GM18873 (cell line): ENCODE measurements around the gene PPP1R9A.

Source experiments
- ATAC-seq: cut with Tn5 transposase; IDR thresholded peaks from one replicate; pipeline ENCODE4 v1.9.1; 2021; ENCODE audit warnings: mild to moderate bottlenecking, moderate library complexity, moderate number of reproducible peaks; ENCODE audit not compliant: unreplicated experiment, low FRiP score

Gene PPP1R9A

GRCh38 chr7:95155965-95156364 is 248.6 kb downstream of the PPP1R9A start:
- no peak for ATAC-seq

GRCh38 chr7:95157381-95157780 is 250.0 kb downstream of the PPP1R9A start:
- no peak for ATAC-seq

- ATAC-seq: no peak
Measured at GRCh38 chr7:95169678-95170077, 262.3 kb downstream of the PPP1R9A start.

GRCh38 chr7:95172420-95172819 is 265.0 kb downstream of the PPP1R9A start:
- no peak for ATAC-seq

- no peak for ATAC-seq
Measured at GRCh38 chr7:95190515-95190914, 283.1 kb downstream of the PPP1R9A start.

GRCh38 chr7:95191795-95192194 is 284.4 kb downstream of the PPP1R9A start:
- no peak for ATAC-seq

- ATAC-seq: no peak
Measured at GRCh38 chr7:95198863-95199262, 291.5 kb downstream of the PPP1R9A start.

- ATAC-seq: no peak
Measured at GRCh38 chr7:95199779-95200558, 292.6 kb downstream of the PPP1R9A start.

- no peak for ATAC-seq
Measured at GRCh38 chr7:95200741-95201140, 293.3 kb downstream of the PPP1R9A start.

- ATAC-seq: no peak
Measured at GRCh38 chr7:95201727-95202126, 294.3 kb downstream of the PPP1R9A start.

GRCh38 chr7:95204618-95205017 is 297.2 kb downstream of the PPP1R9A start:
- no peak for ATAC-seq

- ATAC-seq: no peak
Measured at GRCh38 chr7:95205665-95206225, 298.4 kb downstream of the PPP1R9A start.

- no peak for ATAC-seq
Measured at GRCh38 chr7:95209276-95209675, 301.9 kb downstream of the PPP1R9A start.

GRCh38 chr7:95209788-95210187 is 302.4 kb downstream of the PPP1R9A start:
- ATAC-seq: no peak

- ATAC-seq: no peak
Measured at GRCh38 chr7:95213148-95213547, 305.8 kb downstream of the PPP1R9A start.

- no peak for ATAC-seq
Measured at GRCh38 chr7:95213809-95214492, 306.6 kb downstream of the PPP1R9A start.

GRCh38 chr7:95219721-95220120 is 312.3 kb downstream of the PPP1R9A start:
- ATAC-seq: no peak

GRCh38 chr7:95220328-95220727 is 312.9 kb downstream of the PPP1R9A start:
- ATAC-seq: no peak

- ATAC-seq: no peak
Measured at GRCh38 chr7:95225301-95225700, 317.9 kb downstream of the PPP1R9A start.

- ATAC-seq: no peak
Measured at GRCh38 chr7:95229301-95229700, 321.9 kb downstream of the PPP1R9A start.

- ATAC-seq: no peak
Measured at GRCh38 chr7:95238252-95238943, 331.0 kb downstream of the PPP1R9A start.
